ENCODE results near the gene LPCAT3. TPM values are rescaled to one million over a fixed set of nuclear protein-coding genes. Genes with fewer than 3 reads are reported as not detected.

Gene LPCAT3
- total and polyA plus RNA-seq, 4 donors = 41.9 to 96.5 (median 77.0) TPM

GRCh38 chr12:6938353-6939190, 79.7 kb downstream of the LPCAT3 start:
- no peaks in the 10 kb centered on the region for H3K27me3 ChIP-seq (ENCODE audit: control insufficient read depth in 4 of 4, insufficient read depth in 4 of 4, low read length in 3 of 4)
- DNase-seq (ENCODE audit: low spot score) = no peak
- TF ChIP-seq FOXA1 (IDR thresholded peaks at IDR 0.05) (no peak), EGR1 (IDR thresholded peaks at IDR 0.05; ENCODE audit: low read depth in 2 of 2) (no peak), FOXA2 (IDR thresholded peaks at IDR 0.05) (no peak), SP1 (IDR thresholded peaks at IDR 0.05) (no peak), TAF1 (conservative IDR thresholded peaks at IDR 0.05) (no peak)
- H3K4me3 ChIP-seq (ENCODE audit: low read depth in 1 of 3, low read length in 3 of 3) = peak overlapping the region in 1 of 3 donors; percentile 23
- H3K36me3 ChIP-seq (ENCODE audit: control insufficient read depth in 4 of 4, insufficient read depth in 3 of 4, low read depth in 1 of 4, low read length in 3 of 4) = peaks cover 0 to 14% (median 7%) of the 10 kb centered on the region in 4 donors
- H3K9ac ChIP-seq (ENCODE audit: low read depth in 1 of 2, low read length in 2 of 2) = peak overlapping the region in 1 of 2 donors; percentile 53
- H3K4me1 ChIP-seq (ENCODE audit: control insufficient read depth in 4 of 4, insufficient read depth in 4 of 4, low read length in 3 of 4) = peaks cover 13 to 43% (median 21%) of the 10 kb centered on the region in 4 donors
- H3K27ac ChIP-seq (ENCODE audit: low read depth in 1 of 2, low read length in 2 of 2) = peak overlapping the region; percentile 91 to 96
- 88% methylated on average over 32 of the region's 32 CpGs for WGBS
- H3K9me3 ChIP-seq (ENCODE audit: control insufficient read depth in 4 of 4, low read length in 3 of 4) = no peaks in the 10 kb centered on the region

DNA sequence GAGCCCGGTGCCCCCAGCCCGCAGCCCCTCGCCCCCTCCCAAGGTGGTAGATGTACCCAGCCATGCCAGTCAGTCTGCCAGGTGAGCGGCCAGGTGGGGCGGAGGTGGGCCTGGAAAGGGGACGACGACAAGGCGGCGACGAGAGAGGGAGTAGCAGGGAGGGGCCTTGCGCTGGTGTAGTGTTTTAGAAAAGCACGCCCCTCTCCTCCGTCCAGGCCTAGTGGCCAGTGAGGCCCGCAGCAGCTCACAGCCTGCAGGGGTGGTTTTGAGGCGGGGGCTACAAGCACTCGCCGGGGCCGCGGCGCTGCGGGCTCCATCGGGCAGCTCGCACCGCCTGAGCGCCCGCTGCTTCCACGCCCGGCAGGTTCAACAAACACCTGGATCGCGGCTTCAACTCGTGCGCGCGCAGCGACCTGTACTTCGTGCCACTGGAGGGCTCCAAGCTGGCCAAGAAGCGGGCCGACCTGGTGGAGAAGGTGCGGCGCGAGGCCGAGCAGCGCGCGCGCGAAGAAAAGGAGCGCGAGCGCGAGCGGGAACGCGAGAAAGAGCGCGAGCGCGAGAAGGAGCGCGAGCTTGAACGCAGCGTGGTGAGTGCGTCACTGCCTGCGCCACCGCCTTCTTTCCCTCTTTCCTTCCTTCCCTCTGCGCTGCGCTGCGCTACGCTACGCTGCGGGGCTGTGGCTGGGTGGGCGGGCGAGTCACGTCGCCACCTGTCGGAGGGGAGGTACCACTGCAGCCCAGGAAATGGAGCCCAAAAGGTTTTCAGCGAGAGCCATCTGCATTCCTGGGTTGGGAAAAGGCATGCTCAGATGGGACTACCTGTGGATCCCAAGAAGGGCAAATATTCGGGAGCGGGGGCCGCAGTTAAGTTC, 80.6 kb downstream of the LPCAT3 start:
- WGBS = under 1% methylated on average over 80 of the region's 80 CpGs
- peak; percentile 91 for DNase-seq (ENCODE audit: low spot score)
- H3K9ac ChIP-seq (ENCODE audit: low read depth in 1 of 2, low read length in 2 of 2) = peak overlapping the region; percentile 77 to 91
- H3K4me3 ChIP-seq (ENCODE audit: low read depth in 1 of 3, low read length in 3 of 3) = peak overlapping the region; percentile 60 to 70 (median 66)
- H3K27me3 ChIP-seq (ENCODE audit: control insufficient read depth in 4 of 4, insufficient read depth in 4 of 4, low read length in 3 of 4) = no peaks in the 10 kb centered on the region
- peak overlapping the region; percentile 91 to 96 for H3K27ac ChIP-seq (ENCODE audit: low read depth in 1 of 2, low read length in 2 of 2)
- H3K4me1 ChIP-seq (ENCODE audit: control insufficient read depth in 4 of 4, insufficient read depth in 4 of 4, low read length in 3 of 4) = peaks cover 11 to 36% (median 19%) of the 10 kb centered on the region in 4 donors
- H3K9me3 ChIP-seq (ENCODE audit: control insufficient read depth in 4 of 4, low read length in 3 of 4) = no peaks in the 10 kb centered on the region
- H3K36me3 ChIP-seq (ENCODE audit: control insufficient read depth in 4 of 4, insufficient read depth in 3 of 4, low read depth in 1 of 4, low read length in 3 of 4) = peaks cover 0 to 14% (median 7%) of the 10 kb centered on the region in 4 donors
- TF ChIP-seq HNF4A (conservative IDR thresholded peaks at IDR 0.05) (peak in 1 of 2 donors; percentile 29), GABPA (IDR thresholded peaks at IDR 0.05 in 1 of 2, conservative IDR thresholded peaks at IDR 0.05 in 1 of 2) (peak in 1 of 2 donors; percentile 92), HNF4G (IDR thresholded peaks at IDR 0.05) (no peak), ZBTB33 (IDR thresholded peaks at IDR 0.05) (peak; percentile 98), FOXA2 (IDR thresholded peaks at IDR 0.05) (peak; percentile 55), EGR1 (IDR thresholded peaks at IDR 0.05; ENCODE audit: low read depth in 2 of 2) (peak; percentile 22 to 90), JUND (IDR thresholded peaks at IDR 0.05) (peak in 1 of 2 donors; percentile 52), ATF3 (IDR thresholded peaks at IDR 0.05) (no peak), YY1 (IDR thresholded peaks at IDR 0.05) (peak; percentile 93), NR2F2 (IDR thresholded peaks at IDR 0.05) (no peak), FOXA1 (IDR thresholded peaks at IDR 0.05) (peak; percentile 57), SP1 (IDR thresholded peaks at IDR 0.05) (peak; percentile 73), RAD21 (IDR thresholded peaks at IDR 0.05) (peak; percentile 77 to 87), RXRA (IDR thresholded peaks at IDR 0.05) (peak; percentile 44 to 46), TAF1 (conservative IDR thresholded peaks at IDR 0.05) (no peak)
- TF ChIP-seq, protein P1, sequence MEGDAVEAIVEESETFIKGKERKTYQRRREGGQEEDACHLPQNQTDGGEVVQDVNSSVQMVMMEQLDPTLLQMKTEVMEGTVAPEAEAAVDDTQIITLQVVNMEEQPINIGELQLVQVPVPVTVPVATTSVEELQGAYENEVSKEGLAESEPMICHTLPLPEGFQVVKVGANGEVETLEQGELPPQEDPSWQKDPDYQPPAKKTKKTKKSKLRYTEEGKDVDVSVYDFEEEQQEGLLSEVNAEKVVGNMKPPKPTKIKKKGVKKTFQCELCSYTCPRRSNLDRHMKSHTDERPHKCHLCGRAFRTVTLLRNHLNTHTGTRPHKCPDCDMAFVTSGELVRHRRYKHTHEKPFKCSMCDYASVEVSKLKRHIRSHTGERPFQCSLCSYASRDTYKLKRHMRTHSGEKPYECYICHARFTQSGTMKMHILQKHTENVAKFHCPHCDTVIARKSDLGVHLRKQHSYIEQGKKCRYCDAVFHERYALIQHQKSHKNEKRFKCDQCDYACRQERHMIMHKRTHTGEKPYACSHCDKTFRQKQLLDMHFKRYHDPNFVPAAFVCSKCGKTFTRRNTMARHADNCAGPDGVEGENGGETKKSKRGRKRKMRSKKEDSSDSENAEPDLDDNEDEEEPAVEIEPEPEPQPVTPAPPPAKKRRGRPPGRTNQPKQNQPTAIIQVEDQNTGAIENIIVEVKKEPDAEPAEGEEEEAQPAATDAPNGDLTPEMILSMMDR (IDR thresholded peaks at IDR 0.05; ENCODE audit: low read depth, low read length, missing input control) = peak; percentile 97
- TF ChIP-seq, protein P2, sequence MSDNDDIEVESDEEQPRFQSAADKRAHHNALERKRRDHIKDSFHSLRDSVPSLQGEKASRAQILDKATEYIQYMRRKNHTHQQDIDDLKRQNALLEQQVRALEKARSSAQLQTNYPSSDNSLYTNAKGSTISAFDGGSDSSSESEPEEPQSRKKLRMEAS (IDR thresholded peaks at IDR 0.05) = peak; percentile 80
- TF ChIP-seq, protein P3, sequence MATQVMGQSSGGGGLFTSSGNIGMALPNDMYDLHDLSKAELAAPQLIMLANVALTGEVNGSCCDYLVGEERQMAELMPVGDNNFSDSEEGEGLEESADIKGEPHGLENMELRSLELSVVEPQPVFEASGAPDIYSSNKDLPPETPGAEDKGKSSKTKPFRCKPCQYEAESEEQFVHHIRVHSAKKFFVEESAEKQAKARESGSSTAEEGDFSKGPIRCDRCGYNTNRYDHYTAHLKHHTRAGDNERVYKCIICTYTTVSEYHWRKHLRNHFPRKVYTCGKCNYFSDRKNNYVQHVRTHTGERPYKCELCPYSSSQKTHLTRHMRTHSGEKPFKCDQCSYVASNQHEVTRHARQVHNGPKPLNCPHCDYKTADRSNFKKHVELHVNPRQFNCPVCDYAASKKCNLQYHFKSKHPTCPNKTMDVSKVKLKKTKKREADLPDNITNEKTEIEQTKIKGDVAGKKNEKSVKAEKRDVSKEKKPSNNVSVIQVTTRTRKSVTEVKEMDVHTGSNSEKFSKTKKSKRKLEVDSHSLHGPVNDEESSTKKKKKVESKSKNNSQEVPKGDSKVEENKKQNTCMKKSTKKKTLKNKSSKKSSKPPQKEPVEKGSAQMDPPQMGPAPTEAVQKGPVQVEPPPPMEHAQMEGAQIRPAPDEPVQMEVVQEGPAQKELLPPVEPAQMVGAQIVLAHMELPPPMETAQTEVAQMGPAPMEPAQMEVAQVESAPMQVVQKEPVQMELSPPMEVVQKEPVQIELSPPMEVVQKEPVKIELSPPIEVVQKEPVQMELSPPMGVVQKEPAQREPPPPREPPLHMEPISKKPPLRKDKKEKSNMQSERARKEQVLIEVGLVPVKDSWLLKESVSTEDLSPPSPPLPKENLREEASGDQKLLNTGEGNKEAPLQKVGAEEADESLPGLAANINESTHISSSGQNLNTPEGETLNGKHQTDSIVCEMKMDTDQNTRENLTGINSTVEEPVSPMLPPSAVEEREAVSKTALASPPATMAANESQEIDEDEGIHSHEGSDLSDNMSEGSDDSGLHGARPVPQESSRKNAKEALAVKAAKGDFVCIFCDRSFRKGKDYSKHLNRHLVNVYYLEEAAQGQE (IDR thresholded peaks at IDR 0.05) = peak; percentile 87

All from liver (tissue), 9 donors.